Cardiac muscle cell (in vitro differentiated cells and primary cell): Measurements from ENCODE around the gene ADAMTSL1. TPM values are rescaled to one million over a fixed set of nuclear protein-coding genes. Genes with fewer than 3 reads are reported as not detected.

ENCODE experiments used
- DNase-seq, 2 donors: peaks; one replicate each; pipeline versions ENCODE4 v3.0.0 to v3.0.0-alpha.2; 2010 to 2017; ENCODE audit warnings: low read depth in 1 of 2, low spot score in 1 of 2
- H3K27ac ChIP-seq: fragments of 200-600 bp; sonication (generic); 2 replicates; pipeline ENCODE4 v1.5.1; 2016
- H3K27me3 ChIP-seq: fragments of 200-600 bp; sonication (generic); 2 replicates; pipeline ENCODE4 v1.6.0; 2016; ENCODE audit warnings: control low read depth
- H3K36me3 ChIP-seq: fragments of 200-600 bp; sonication (generic); 2 replicates; pipeline ENCODE4 v1.5.1; 2016; ENCODE audit warnings: control low read depth
- H3K4me1 ChIP-seq: fragments of 200-600 bp; sonication (generic); 2 replicates; pipeline ENCODE4 v1.8.1; 2017; ENCODE audit warnings: low read depth, mild to moderate bottlenecking, mixed run types
- H3K4me3 ChIP-seq: fragments of 200-600 bp; sonication (generic); 2 replicates; pipeline ENCODE4 v1.5.1; 2016; ENCODE audit warnings: mild to moderate bottlenecking
- H3K9me3 ChIP-seq: fragments of 200-600 bp; sonication (generic); 2 replicates; pipeline ENCODE4 v1.5.1; 2017; ENCODE audit warnings: low read depth, mild to moderate bottlenecking, control low read depth
- CTCF ChIP-seq: IDR thresholded peaks from 2 replicates; pipeline ENCODE4 v1.5.1; 2012; ENCODE audit warnings: low read depth, mild to moderate bottlenecking, low read length
- polyA plus RNA-seq: library from polyadenylated mRNA; unstranded; fragments of >200 nt; fragmentation: Nextera tagmentation; extraction: Ambion mirVana; gene quantifications from 2 replicates; pipeline ENCODE4 v1.2.1, GENCODE V29; 2016
- total RNA-seq: library from RNA; depleted of rRNA; stranded (reverse); fragments of >200 nt; gene quantifications from 2 replicates; pipeline ENCODE4 v1.2.3, GENCODE V29; 2016

Gene ADAMTSL1
- total and polyA plus RNA-seq, 2 experiments from 2014 or later = 12.6 to 63.0 TPM

GRCh38 chr9:18699764-18700163 is 225.8 kb downstream of the ADAMTSL1 start:
- no peaks in the 10 kb centered on the region for H3K9me3 ChIP-seq
- TF ChIP-seq CTCF = no peak
- no peak overlapping the region for H3K27ac ChIP-seq
- H3K4me1 ChIP-seq = peaks cover 18% of the 10 kb centered on the region
- H3K27me3 ChIP-seq = no peaks in the 10 kb centered on the region
- H3K4me3 ChIP-seq = no peak overlapping the region
- no peaks in the 10 kb centered on the region for H3K36me3 ChIP-seq
- DNase-seq = no peak

GRCh38 chr9:18700714-18701113 is 226.8 kb downstream of the ADAMTSL1 start:
- Histone ChIP-seq H3K27me3 (no peaks in the 10 kb centered on the region), H3K36me3 (no peaks in the 10 kb centered on the region), H3K4me1 (peaks cover 28% of the 10 kb centered on the region), H3K9me3 (no peaks in the 10 kb centered on the region), H3K27ac (no peak overlapping the region), H3K4me3 (no peak overlapping the region)
- no peak for TF ChIP-seq CTCF
- DNase-seq = no peak

- no peak for TF ChIP-seq CTCF
These were observed 229.4 kb downstream of the ADAMTSL1 start for GRCh38 chr9:18703151-18703900.

GRCh38 chr9:18703901-18704379 is 230.0 kb downstream of the ADAMTSL1 start:
- DNase-seq = no peak
- Histone ChIP-seq H3K27me3 (no peaks in the 10 kb centered on the region), H3K36me3 (no peaks in the 10 kb centered on the region)

More at GRCh38 chr9:18703151-18703900, 229.4 kb downstream of the ADAMTSL1 start:
- Histone ChIP-seq H3K27me3 (no peaks in the 10 kb centered on the region), H3K4me1 (peaks cover 34% of the 10 kb centered on the region), H3K9me3 (no peaks in the 10 kb centered on the region), H3K4me3 (no peak overlapping the region), H3K36me3 (no peaks in the 10 kb centered on the region), H3K27ac (peak overlapping the region; percentile 1)
- DNase-seq = peak; percentile 40 to 67

GRCh38 chr9:18705796-18706392 is 231.9 kb downstream of the ADAMTSL1 start:
- Histone ChIP-seq H3K36me3 (no peaks in the 10 kb centered on the region), H3K9me3 (no peaks in the 10 kb centered on the region), H3K4me3 (no peak overlapping the region), H3K27me3 (no peaks in the 10 kb centered on the region), H3K27ac (no peak overlapping the region), H3K4me1 (peaks cover 34% of the 10 kb centered on the region)
- TF ChIP-seq CTCF = no peak
- peak in 1 of 2 donors; percentile 56 for DNase-seq

More at GRCh38 chr9:18703901-18704379, 230.0 kb downstream of the ADAMTSL1 start:
- TF ChIP-seq CTCF = no peak
- Histone ChIP-seq H3K27ac (no peak overlapping the region), H3K4me1 (peaks cover 34% of the 10 kb centered on the region), H3K9me3 (no peaks in the 10 kb centered on the region), H3K4me3 (no peak overlapping the region)
